Uterus (tissue), 4 donors: ENCODE measurements around the gene ATP8B3. TPM values are rescaled to one million over a fixed set of nuclear protein-coding genes. Genes with fewer than 3 reads are reported as not detected.
A peak's percentile ranks its signal among the peaks of the same experiment; 100 is the strongest.

ENCODE experiments used
- DNase-seq, 2 donors: peaks; one replicate each; pipeline ENCODE4 v3.0.0-alpha.2; 2019 to 2020
- H3K27ac ChIP-seq, 2 donors: fragments of 200-600 bp; sonication (generic); 1 replicate in 1 of 2; 2 replicates in 1 of 2; pipeline ENCODE4 v1.5.1; 2016 to 2018
- H3K27me3 ChIP-seq, 2 donors: fragments of 200-600 bp; sonication (generic); one replicate each; pipeline ENCODE4 v1.5.1; 2018 to 2019; ENCODE audit warnings: control low read depth in 1 of 2
- H3K36me3 ChIP-seq, 2 donors: fragments of 200-600 bp; sonication (generic); one replicate each; pipeline ENCODE4 v1.5.1; 2019; ENCODE audit warnings: control low read depth in 1 of 2
- H3K4me1 ChIP-seq, 2 donors: fragments of 200-600 bp; sonication (generic); one replicate each; pipeline ENCODE4 v1.5.1; 2018 to 2019; ENCODE audit warnings: control low read depth in 1 of 2
- H3K4me3 ChIP-seq, 2 donors: fragments of 200-600 bp; sonication (generic); 1 replicate in 1 of 2; 2 replicates in 1 of 2; pipeline ENCODE4 v1.5.1; 2018 to 2019; ENCODE audit warnings: mild to moderate bottlenecking in 1 of 2
- H3K9me3 ChIP-seq, 2 donors: fragments of 200-600 bp; sonication (generic); one replicate each; pipeline ENCODE4 v1.5.1; 2019; ENCODE audit warnings: control low read depth in 1 of 2
- CTCF ChIP-seq, 4 experiments: fragments of 200-600 bp in 2 of 4; fragments of 450-650 bp in 2 of 4; sonication (generic) in 2 of 4; IDR thresholded peaks; one replicate each; pipeline ENCODE4 v1.5.1; 2016 to 2019; ENCODE audit warnings: antibody characterized with exemption in 4 of 4, mild to moderate bottlenecking in 2 of 4, moderate library complexity in 1 of 4
- POLR2A ChIP-seq, 2 donors: fragments of 450-650 bp; IDR thresholded peaks; one replicate each; pipeline ENCODE4 v1.6.1; 2016; ENCODE audit warnings: antibody characterized with exemption in 2 of 2, mild to moderate bottlenecking in 1 of 2, moderate library complexity in 1 of 2
- intact Hi-C: fragments of 100-400 bp; cut with DNase I; formaldehyde crosslinking; loops from one replicate; pipeline ENCODE4 v1.15.1; 2023; ENCODE audit warnings: low total_unique reads
- total RNA-seq, 4 donors: library from RNA; depleted of rRNA in 3 of 4; stranded (reverse); fragments of >200 nt in 3 of 4; gene quantifications; one replicate each; pipeline versions ENCODE4 v1.1.0 to v1.2.4, GENCODE V29; 2014 to 2023
- donor health status: DM: yes; HTN: yes; CAD: no.

Gene ATP8B3
- total RNA-seq, 4 donors from 2014 or later = 1.0 to 3.3 (median 1.7) TPM; not detected in 1

DNA sequence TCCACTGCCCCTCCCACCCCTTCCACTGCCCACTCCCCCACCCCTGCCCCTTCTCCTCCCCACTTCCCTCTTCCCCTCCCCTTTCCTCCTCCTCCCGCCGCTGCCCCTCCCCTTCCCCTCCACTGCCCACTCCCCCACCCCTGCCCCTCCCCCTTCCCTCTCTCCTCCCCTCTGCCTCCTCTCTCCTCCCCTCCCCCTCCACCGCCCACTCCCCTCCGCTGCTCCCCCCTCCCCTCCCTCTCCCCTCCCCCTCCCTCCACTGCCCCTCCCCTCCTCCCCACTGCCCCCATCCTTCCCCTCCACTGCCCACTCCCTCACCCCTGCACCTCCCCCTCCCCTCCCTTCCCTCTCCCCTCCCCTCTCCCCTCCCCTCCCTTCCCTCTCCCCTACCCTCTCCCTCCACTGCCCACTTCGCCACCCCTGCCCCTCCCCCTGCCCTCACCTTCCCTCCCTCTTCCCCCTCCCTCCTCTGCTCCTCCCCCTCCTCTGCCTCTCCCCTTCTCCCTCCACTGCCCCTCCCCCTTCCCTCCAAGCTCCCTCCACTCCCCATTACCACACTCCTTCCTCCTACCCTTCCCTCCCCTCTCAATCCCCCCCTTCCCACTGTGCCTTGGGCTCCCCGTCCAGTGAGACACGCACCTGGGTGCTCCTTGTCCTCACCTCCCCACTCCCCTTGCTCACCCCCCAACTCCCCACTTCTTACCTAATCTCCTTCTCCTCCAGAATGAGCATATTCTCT lies 21.9 kb downstream of the ATP8B3 start:
- TF ChIP-seq CTCF (IDR thresholded peaks at IDR 0.05) (no peak), POLR2A (IDR thresholded peaks at IDR 0.05) (no peak)
- no peak overlapping the region for H3K4me3 ChIP-seq

GRCh38 chr19:1789261-1790041 lies 22.6 kb downstream of the ATP8B3 start:
- no peak overlapping the region for H3K4me3 ChIP-seq
- no peak overlapping the region for H3K27ac ChIP-seq
- H3K9me3 ChIP-seq = no peaks in the 10 kb centered on the region
- intact Hi-C loops = no loop called here
- no peaks in the 10 kb centered on the region for H3K36me3 ChIP-seq
- H3K27me3 ChIP-seq = peaks cover 0 to 4% of the 10 kb centered on the region in 2 donors
- no peaks in the 10 kb centered on the region for H3K4me1 ChIP-seq
- no peak for DNase-seq
- TF ChIP-seq POLR2A (IDR thresholded peaks at IDR 0.05) (peak in 1 of 2 donors; percentile 7), CTCF (IDR thresholded peaks at IDR 0.05) (no peak)

More for the DNA sequence above, 21.9 kb downstream of the ATP8B3 start:
- no peak overlapping the region for H3K27ac ChIP-seq
- H3K9me3 ChIP-seq = no peaks in the 10 kb centered on the region
- peaks cover 0 to 4% of the 10 kb centered on the region in 2 donors for H3K27me3 ChIP-seq
- DNase-seq = no peak
- no peaks in the 10 kb centered on the region for H3K36me3 ChIP-seq
- intact Hi-C loops = no loop called here
- no peaks in the 10 kb centered on the region for H3K4me1 ChIP-seq

DNA sequence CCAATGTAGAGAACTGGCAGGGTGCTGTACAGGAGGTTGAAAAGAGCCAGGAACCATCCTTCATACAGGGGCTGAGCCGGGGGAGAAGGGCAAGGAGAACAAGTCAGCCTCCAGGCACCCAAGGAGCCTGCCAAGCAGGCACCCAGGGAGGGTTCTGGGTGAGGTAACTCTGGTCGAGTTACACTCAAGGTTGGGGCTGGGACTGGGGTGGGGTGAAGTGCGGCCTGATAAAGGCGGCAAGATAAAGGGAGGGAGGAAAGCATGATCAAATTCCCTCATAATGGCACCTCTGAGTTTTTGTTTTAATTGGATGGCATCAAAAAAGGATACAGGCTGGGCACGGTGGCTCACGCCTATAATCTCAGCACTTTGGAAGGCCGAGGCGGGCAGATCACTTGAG lies 25.0 kb downstream of the ATP8B3 start:
- H3K4me1 ChIP-seq = no peaks in the 10 kb centered on the region
- TF ChIP-seq POLR2A (IDR thresholded peaks at IDR 0.05) (no peak), CTCF (IDR thresholded peaks at IDR 0.05) (no peak)
- intact Hi-C loops = no loop called here

DNA sequence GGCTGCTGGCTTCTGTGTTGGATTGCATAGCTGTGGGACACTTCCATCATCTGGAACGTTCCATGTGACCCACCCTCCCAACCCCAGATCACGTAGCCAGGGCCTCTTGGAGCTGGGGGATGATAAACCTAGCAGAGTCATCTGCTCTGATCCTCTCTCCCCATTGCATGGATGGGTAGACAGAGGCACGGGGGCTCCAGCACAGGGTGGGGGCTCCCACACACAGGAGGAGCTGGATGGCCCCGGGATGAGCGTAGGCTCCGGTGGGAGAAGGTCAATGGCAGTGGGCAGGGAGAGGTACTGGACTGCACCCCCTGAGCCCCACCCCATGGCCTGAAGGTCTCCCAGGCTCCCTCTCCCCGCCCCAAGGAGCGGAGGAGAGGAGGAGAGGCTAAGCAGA lies 25.4 kb downstream of the ATP8B3 start:
- Histone ChIP-seq H3K27me3 (peaks cover 0 to 4% of the 10 kb centered on the region in 2 donors), H3K36me3 (no peaks in the 10 kb centered on the region), H3K4me1 (no peaks in the 10 kb centered on the region), H3K4me3 (no peak overlapping the region), H3K9me3 (peaks cover 0 to 16% of the 10 kb centered on the region in 2 donors), H3K27ac (no peak overlapping the region)
- no peak for DNase-seq
- no peak for TF ChIP-seq CTCF (IDR thresholded peaks at IDR 0.05)
- no peak for TF ChIP-seq POLR2A (IDR thresholded peaks at IDR 0.05)
- intact Hi-C loops = no loop called here

More for the DNA sequence above, 25.0 kb downstream of the ATP8B3 start:
- Histone ChIP-seq H3K27ac (no peak overlapping the region), H3K27me3 (peaks cover 0 to 4% of the 10 kb centered on the region in 2 donors), H3K4me3 (no peak overlapping the region), H3K9me3 (peaks cover 0 to 12% of the 10 kb centered on the region in 2 donors), H3K36me3 (no peaks in the 10 kb centered on the region)
- no peak for DNase-seq

DNA sequence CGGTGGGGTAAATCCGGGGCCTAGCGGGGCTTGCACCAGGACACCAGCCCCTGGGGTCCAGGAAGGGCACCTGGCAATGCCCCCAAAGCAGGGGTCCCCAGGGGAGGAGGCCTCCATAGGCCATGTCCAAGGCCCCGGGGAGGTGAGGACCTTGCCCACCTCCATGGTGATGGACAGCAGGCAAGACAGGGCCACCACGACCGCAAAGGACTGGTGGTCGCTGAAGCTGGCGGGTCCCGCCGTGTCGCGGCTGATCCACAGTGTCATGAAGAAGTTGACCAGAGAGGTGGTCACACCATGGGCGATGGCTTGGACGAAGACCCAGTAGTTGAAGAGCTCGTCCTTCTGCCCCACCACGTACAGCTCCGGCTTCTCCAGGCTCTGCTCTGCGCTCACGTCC lies 26.8 kb downstream of the ATP8B3 start:
- Histone ChIP-seq H3K9me3 (peaks cover 0 to 20% of the 10 kb centered on the region in 2 donors), H3K27ac (no peak overlapping the region), H3K4me1 (no peaks in the 10 kb centered on the region), H3K4me3 (no peak overlapping the region), H3K36me3 (no peaks in the 10 kb centered on the region), H3K27me3 (peaks cover 0 to 6% of the 10 kb centered on the region in 2 donors)
- DNase-seq = no peak
- intact Hi-C loops = no loop called here
- TF ChIP-seq CTCF (IDR thresholded peaks at IDR 0.05) (no peak), POLR2A (IDR thresholded peaks at IDR 0.05) (no peak)
